ENCODE results near the gene RHEX. TPM values are rescaled to one million over a fixed set of nuclear protein-coding genes. Genes with fewer than 3 reads are reported as not detected.

RHEX gene
- polyA plus RNA-seq, 3 donors, result not detected

DNA sequence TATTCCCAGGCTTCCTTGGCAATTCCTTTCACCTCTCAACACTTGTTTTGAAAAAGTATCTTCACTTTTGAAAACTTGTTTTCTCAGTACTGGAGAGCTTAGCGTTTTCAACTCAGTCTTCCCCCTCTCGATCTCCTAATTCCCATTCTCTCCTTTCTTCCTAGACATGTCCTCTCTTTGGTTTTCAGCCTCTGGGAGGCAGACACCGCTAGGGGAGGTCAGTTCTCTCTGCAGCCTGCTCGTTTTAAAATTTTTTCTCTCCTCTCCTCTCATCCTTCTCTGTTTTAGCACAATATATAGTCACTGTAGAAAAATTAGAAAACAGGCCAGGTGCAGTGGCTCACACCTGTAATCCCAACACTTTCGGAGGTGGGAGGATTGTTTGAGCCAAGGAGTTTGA is 12.6 kb upstream of the RHEX start:
- 100% methylated on average over 2 of the region's 5 CpGs for WGBS (ENCODE audit: insufficient coverage)
- Mint-ChIP-seq H3K4me3 (no peak overlapping the region), H3K9me3 (peaks cover 0 to 3% (median 0%) of the 10 kb centered on the region in 7 donors), H3K36me3 (no peaks in the 10 kb centered on the region), H3K27ac (no peak overlapping the region), H3K27me3 (ENCODE audit: low read depth in 3 of 3) (peaks cover 2 to 5% (median 3%) of the 10 kb centered on the region in 3 donors), H3K4me1 (peaks cover 23% of the 10 kb centered on the region)
- DNase-seq, result no peak
- TF ChIP-seq, protein P1, sequence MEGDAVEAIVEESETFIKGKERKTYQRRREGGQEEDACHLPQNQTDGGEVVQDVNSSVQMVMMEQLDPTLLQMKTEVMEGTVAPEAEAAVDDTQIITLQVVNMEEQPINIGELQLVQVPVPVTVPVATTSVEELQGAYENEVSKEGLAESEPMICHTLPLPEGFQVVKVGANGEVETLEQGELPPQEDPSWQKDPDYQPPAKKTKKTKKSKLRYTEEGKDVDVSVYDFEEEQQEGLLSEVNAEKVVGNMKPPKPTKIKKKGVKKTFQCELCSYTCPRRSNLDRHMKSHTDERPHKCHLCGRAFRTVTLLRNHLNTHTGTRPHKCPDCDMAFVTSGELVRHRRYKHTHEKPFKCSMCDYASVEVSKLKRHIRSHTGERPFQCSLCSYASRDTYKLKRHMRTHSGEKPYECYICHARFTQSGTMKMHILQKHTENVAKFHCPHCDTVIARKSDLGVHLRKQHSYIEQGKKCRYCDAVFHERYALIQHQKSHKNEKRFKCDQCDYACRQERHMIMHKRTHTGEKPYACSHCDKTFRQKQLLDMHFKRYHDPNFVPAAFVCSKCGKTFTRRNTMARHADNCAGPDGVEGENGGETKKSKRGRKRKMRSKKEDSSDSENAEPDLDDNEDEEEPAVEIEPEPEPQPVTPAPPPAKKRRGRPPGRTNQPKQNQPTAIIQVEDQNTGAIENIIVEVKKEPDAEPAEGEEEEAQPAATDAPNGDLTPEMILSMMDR (IDR thresholded peaks at IDR 0.05), result no peak
- H4K20me1 ChIP-seq (ENCODE audit: insufficient read depth, low read length), result no peaks in the 10 kb centered on the region
- H3K27ac ChIP-seq (ENCODE audit: low read depth in 1 of 2, low read length in 2 of 2), result no peak overlapping the region
- H3K4me3 ChIP-seq (replicated peaks in 1 of 3; ENCODE audit: low read depth in 2 of 3, low read length in 3 of 3), result no peak overlapping the region
- H3K79me2 ChIP-seq (ENCODE audit: insufficient read depth, low read length), result no peaks in the 10 kb centered on the region
- intact Hi-C loops (cut with micrococcal nuclease), result no loop called here
- H3K4me1 ChIP-seq (ENCODE audit: control insufficient read depth in 1 of 2, insufficient read depth in 2 of 2, low read length in 2 of 2), result peaks cover 14 to 19% of the 10 kb centered on the region in 2 donors
- H3K27me3 ChIP-seq (ENCODE audit: control insufficient read depth in 2 of 2, insufficient read depth in 2 of 2, low read length in 2 of 2), result no peaks in the 10 kb centered on the region
- no peak overlapping the region for H3K9ac ChIP-seq (ENCODE audit: insufficient read depth, low read length, poor library complexity, severe bottlenecking)
- H3K36me3 ChIP-seq (replicated peaks in 1 of 2; ENCODE audit: control insufficient read depth in 1 of 2, insufficient read depth in 2 of 2, low read length in 2 of 2), result no peaks in the 10 kb centered on the region
- H2AFZ ChIP-seq (ENCODE audit: insufficient read depth, low read depth, low read length, poor library complexity, severe bottlenecking), result no peak overlapping the region
- H3K9me3 ChIP-seq (replicated peaks in 1 of 2; ENCODE audit: control insufficient read depth in 1 of 2, insufficient read depth in 1 of 2, low read length in 2 of 2), result no peaks in the 10 kb centered on the region
- H3K4me2 ChIP-seq (replicated peaks; ENCODE audit: extremely low read depth, low read length, poor library complexity, severe bottlenecking), result no peak overlapping the region

DNA sequence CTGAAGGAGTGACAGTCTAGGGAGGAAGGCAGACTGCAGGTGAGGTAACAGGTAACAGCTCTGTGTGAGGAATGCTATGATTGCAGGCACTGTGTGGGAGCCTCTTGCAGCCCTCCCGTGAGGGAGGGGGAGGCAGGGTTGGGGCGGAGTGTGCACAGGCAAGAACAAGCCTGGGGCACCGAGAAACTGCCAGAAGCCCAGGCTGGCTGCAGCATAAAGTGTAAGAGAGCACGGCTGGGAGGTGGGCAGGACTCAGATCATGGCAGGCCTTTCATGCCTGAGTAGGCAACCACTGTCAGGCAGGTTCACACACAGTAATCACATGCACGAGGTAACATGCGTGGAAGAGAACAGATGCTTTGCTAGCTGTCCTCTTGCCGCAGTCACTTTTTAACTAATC is 11.3 kb upstream of the RHEX start:
- no peak overlapping the region for H3K4me2 ChIP-seq (replicated peaks; ENCODE audit: extremely low read depth, low read length, poor library complexity, severe bottlenecking)
- no peak overlapping the region for H3K4me3 Mint-ChIP-seq

More for the DNA sequence above, 11.3 kb upstream of the RHEX start:
- H3K4me1 Mint-ChIP-seq, result peaks cover 23% of the 10 kb centered on the region
- TF ChIP-seq, protein P1 (IDR thresholded peaks at IDR 0.05), result no peak
- intact Hi-C loops (cut with micrococcal nuclease), result no loop called here
- H3K36me3 Mint-ChIP-seq, result no peaks in the 10 kb centered on the region
- Histone ChIP-seq H3K27me3 (ENCODE audit: control insufficient read depth in 2 of 2, insufficient read depth in 2 of 2, low read length in 2 of 2) (no peaks in the 10 kb centered on the region), H3K4me3 (replicated peaks in 1 of 3; ENCODE audit: low read depth in 2 of 3, low read length in 3 of 3) (no peak overlapping the region), H3K4me1 (ENCODE audit: control insufficient read depth in 1 of 2, insufficient read depth in 2 of 2, low read length in 2 of 2) (peaks cover 14 to 19% of the 10 kb centered on the region in 2 donors), H3K9me3 (replicated peaks in 1 of 2; ENCODE audit: control insufficient read depth in 1 of 2, insufficient read depth in 1 of 2, low read length in 2 of 2) (no peaks in the 10 kb centered on the region), H4K20me1 (ENCODE audit: insufficient read depth, low read length) (no peaks in the 10 kb centered on the region), H3K36me3 (replicated peaks in 1 of 2; ENCODE audit: control insufficient read depth in 1 of 2, insufficient read depth in 2 of 2, low read length in 2 of 2) (no peaks in the 10 kb centered on the region), H2AFZ (ENCODE audit: insufficient read depth, low read depth, low read length, poor library complexity, severe bottlenecking) (no peak overlapping the region), H3K9ac (ENCODE audit: insufficient read depth, low read length, poor library complexity, severe bottlenecking) (no peak overlapping the region), H3K27ac (ENCODE audit: low read depth in 1 of 2, low read length in 2 of 2) (no peak overlapping the region), H3K79me2 (ENCODE audit: insufficient read depth, low read length) (no peaks in the 10 kb centered on the region)
- WGBS (ENCODE audit: insufficient coverage), result 75% methylated on average over 3 of the region's 7 CpGs
- peaks cover 0 to 2% (median 2%) of the 10 kb centered on the region in 3 donors for H3K27me3 Mint-ChIP-seq (ENCODE audit: low read depth in 3 of 3)
- DNase-seq, result no peak
- H3K27ac Mint-ChIP-seq, result peak overlapping the region in 1 of 7 donors; percentile 56
- peaks cover 0 to 3% (median 0%) of the 10 kb centered on the region in 7 donors for H3K9me3 Mint-ChIP-seq
